ENCODE results near the gene SPDYA.

DNA sequence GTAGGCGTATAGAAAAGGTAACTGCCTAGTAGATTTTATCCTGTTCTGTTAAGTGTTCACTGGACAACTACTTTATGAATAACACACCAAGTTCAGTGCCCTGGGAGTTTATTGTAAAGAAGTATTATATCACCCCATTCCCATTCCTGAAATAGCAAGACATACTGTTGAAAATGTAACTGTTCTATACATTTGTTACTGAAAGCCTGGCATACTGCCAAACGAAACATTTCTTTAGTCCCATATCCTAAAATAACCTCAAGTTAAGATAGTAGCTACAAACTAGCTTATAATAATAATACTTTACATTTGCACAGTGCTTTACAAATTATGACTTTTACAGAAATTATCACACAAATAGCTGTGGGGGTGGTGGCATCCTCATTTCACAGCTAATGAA is 25.1 kb downstream of the SPDYA start:
- TF ChIP-seq CTCF (conservative IDR thresholded peaks at IDR 0.05; ENCODE audit: low read depth, low read length) = no peak
- TF ChIP-seq RAD21 (IDR thresholded peaks at IDR 0.05; ENCODE audit: low read length) = no peak
- no peak for TF ChIP-seq POLR2A (IDR thresholded peaks at IDR 0.05; ENCODE audit: low read depth, low read length)
- no peak for TF ChIP-seq FOS (IDR thresholded peaks at IDR 0.05; ENCODE audit: low read depth, low read length)
- no peak for TF ChIP-seq RCOR1 (IDR thresholded peaks at IDR 0.05; ENCODE audit: insufficient replicate concordance, low read length)
- TF ChIP-seq, protein P1, sequence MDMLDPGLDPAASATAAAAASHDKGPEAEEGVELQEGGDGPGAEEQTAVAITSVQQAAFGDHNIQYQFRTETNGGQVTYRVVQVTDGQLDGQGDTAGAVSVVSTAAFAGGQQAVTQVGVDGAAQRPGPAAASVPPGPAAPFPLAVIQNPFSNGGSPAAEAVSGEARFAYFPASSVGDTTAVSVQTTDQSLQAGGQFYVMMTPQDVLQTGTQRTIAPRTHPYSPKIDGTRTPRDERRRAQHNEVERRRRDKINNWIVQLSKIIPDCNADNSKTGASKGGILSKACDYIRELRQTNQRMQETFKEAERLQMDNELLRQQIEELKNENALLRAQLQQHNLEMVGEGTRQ (IDR thresholded peaks at IDR 0.05; ENCODE audit: low read depth, low read length) = no peak
- no peak for TF ChIP-seq CEBPB (IDR thresholded peaks at IDR 0.05; ENCODE audit: low read depth, low read length)
- TF ChIP-seq MXI1 (IDR thresholded peaks at IDR 0.05; ENCODE audit: borderline replicate concordance, low read depth, low read length) = no peak
- no peak for TF ChIP-seq CHD1 (IDR thresholded peaks at IDR 0.05; ENCODE audit: low read depth, low read length)
